ENCODE data around the gene DICER1.

Gene DICER1

GRCh38 chr14:95163132-95163531, 5.8 kb upstream of the DICER1 start:
- no peaks in the 10 kb centered on the region for H3K36me3 ChIP-seq (ENCODE audit: insufficient read depth, low read length)
- no peak overlapping the region for H2AFZ ChIP-seq (ENCODE audit: low read length)
- no peaks in the 10 kb centered on the region for H3K9me2 ChIP-seq (replicated peaks; ENCODE audit: low read depth, low read length)
- H3K9me3 ChIP-seq (ENCODE audit: insufficient read depth, low read depth, low read length), result peaks cover 3% of the 10 kb centered on the region; the same call in 1 of the 2 replicates
- H3K4me2 ChIP-seq (ENCODE audit: low read depth, low read length, poor library complexity, severe bottlenecking), result no peak overlapping the region
- no peaks in the 10 kb centered on the region for H4K20me1 ChIP-seq (ENCODE audit: insufficient read depth, low read length, poor library complexity, severe bottlenecking)
- peaks cover 5% of the 10 kb centered on the region for H3K4me1 ChIP-seq (ENCODE audit: insufficient read depth, low read length, poor library complexity, severe bottlenecking)
- H3K27me3 ChIP-seq (ENCODE audit: insufficient read depth, low read length, poor library complexity, severe bottlenecking), result no peaks in the 10 kb centered on the region
- TF ChIP-seq EZH2phosphoT487 (IDR thresholded peaks at IDR 0.05; ENCODE audit: borderline replicate concordance), result no peak
- TF ChIP-seq, protein P1, sequence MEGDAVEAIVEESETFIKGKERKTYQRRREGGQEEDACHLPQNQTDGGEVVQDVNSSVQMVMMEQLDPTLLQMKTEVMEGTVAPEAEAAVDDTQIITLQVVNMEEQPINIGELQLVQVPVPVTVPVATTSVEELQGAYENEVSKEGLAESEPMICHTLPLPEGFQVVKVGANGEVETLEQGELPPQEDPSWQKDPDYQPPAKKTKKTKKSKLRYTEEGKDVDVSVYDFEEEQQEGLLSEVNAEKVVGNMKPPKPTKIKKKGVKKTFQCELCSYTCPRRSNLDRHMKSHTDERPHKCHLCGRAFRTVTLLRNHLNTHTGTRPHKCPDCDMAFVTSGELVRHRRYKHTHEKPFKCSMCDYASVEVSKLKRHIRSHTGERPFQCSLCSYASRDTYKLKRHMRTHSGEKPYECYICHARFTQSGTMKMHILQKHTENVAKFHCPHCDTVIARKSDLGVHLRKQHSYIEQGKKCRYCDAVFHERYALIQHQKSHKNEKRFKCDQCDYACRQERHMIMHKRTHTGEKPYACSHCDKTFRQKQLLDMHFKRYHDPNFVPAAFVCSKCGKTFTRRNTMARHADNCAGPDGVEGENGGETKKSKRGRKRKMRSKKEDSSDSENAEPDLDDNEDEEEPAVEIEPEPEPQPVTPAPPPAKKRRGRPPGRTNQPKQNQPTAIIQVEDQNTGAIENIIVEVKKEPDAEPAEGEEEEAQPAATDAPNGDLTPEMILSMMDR (conservative IDR thresholded peaks at IDR 0.05; ENCODE audit: low read length), result no peak
- no peak overlapping the region for H3K9ac ChIP-seq (ENCODE audit: low read depth, low read length, poor library complexity, severe bottlenecking)
- no peaks in the 10 kb centered on the region for H3F3A ChIP-seq (ENCODE audit: low read depth)
- H3K4me3 ChIP-seq (ENCODE audit: low read length, poor library complexity, severe bottlenecking), result no peak overlapping the region
- H3K79me2 ChIP-seq (ENCODE audit: insufficient read depth, low read length), result peaks cover 9% of the 10 kb centered on the region

DNA sequence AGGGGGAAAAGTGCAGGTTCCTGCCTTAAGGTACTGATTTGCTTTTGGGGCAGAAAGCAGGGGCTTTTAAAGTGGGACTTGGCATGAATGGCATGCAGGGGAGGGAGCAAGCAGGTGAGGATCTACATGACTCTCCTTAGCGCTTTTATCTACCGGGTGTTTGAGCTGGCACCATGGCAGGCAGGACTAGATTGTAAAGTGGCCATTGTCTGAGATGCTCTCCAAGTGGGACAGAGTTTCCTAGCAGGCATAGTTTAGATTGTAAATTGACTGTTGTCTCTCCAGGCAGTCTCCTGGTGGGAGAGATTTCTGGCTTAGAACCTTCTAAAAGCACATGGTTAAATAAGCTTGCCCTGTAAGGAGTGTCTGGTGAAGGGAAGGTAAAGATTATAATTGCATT, 5.3 kb upstream of the DICER1 start:
- TF ChIP-seq, protein P1 (conservative IDR thresholded peaks at IDR 0.05; ENCODE audit: low read length), result no peak
- no peak for TF ChIP-seq EZH2phosphoT487 (IDR thresholded peaks at IDR 0.05; ENCODE audit: borderline replicate concordance)
- peaks cover 13% of the 10 kb centered on the region for H3K79me2 ChIP-seq (ENCODE audit: insufficient read depth, low read length)
- no peaks in the 10 kb centered on the region for H3K9me2 ChIP-seq (replicated peaks; ENCODE audit: low read depth, low read length)
- no peak overlapping the region for H2AFZ ChIP-seq (ENCODE audit: low read length)
- H3K9ac ChIP-seq (ENCODE audit: low read depth, low read length, poor library complexity, severe bottlenecking), result no peak overlapping the region
- no peaks in the 10 kb centered on the region for H3F3A ChIP-seq (ENCODE audit: low read depth)
- no peaks in the 10 kb centered on the region for H3K27me3 ChIP-seq (ENCODE audit: insufficient read depth, low read length, poor library complexity, severe bottlenecking)
- no peak overlapping the region for H3K4me2 ChIP-seq (ENCODE audit: low read depth, low read length, poor library complexity, severe bottlenecking)
- peaks cover 7% of the 10 kb centered on the region for H3K4me1 ChIP-seq (ENCODE audit: insufficient read depth, low read length, poor library complexity, severe bottlenecking)
- no peaks in the 10 kb centered on the region for H3K36me3 ChIP-seq (ENCODE audit: insufficient read depth, low read length)
- no peaks in the 10 kb centered on the region for H4K20me1 ChIP-seq (ENCODE audit: insufficient read depth, low read length, poor library complexity, severe bottlenecking)
- peaks cover 3% of the 10 kb centered on the region; the same call in 1 of the 2 replicates for H3K9me3 ChIP-seq (ENCODE audit: insufficient read depth, low read depth, low read length)
- no peak overlapping the region for H3K4me3 ChIP-seq (ENCODE audit: low read length, poor library complexity, severe bottlenecking)

GRCh38 chr14:95157048-95157326, 342 bp downstream of the DICER1 start:
- TF ChIP-seq, protein P1 (conservative IDR thresholded peaks at IDR 0.05; ENCODE audit: low read length), result no peak
- TF ChIP-seq EZH2phosphoT487 (IDR thresholded peaks at IDR 0.05; ENCODE audit: borderline replicate concordance), result no peak
- H3K27me3 ChIP-seq (ENCODE audit: insufficient read depth, low read length, poor library complexity, severe bottlenecking), result no peaks in the 10 kb centered on the region
- peaks cover 42% of the 10 kb centered on the region for H4K20me1 ChIP-seq (ENCODE audit: insufficient read depth, low read length, poor library complexity, severe bottlenecking)
- no peaks in the 10 kb centered on the region; the same call in 1 of the 2 replicates for H3F3A ChIP-seq (ENCODE audit: low read depth)
- peaks cover 65% of the 10 kb centered on the region for H3K79me2 ChIP-seq (ENCODE audit: insufficient read depth, low read length)
- H3K9me3 ChIP-seq (ENCODE audit: insufficient read depth, low read depth, low read length), result no peaks in the 10 kb centered on the region
- H3K9ac ChIP-seq (ENCODE audit: low read depth, low read length, poor library complexity, severe bottlenecking), result peak overlapping the region; percentile 97
- H3K4me1 ChIP-seq (ENCODE audit: insufficient read depth, low read length, poor library complexity, severe bottlenecking), result peaks cover 46% of the 10 kb centered on the region
- H3K9me2 ChIP-seq (replicated peaks; ENCODE audit: low read depth, low read length), result no peaks in the 10 kb centered on the region
- H3K36me3 ChIP-seq (ENCODE audit: insufficient read depth, low read length), result no peaks in the 10 kb centered on the region
- no peak overlapping the region; the same call in 1 of the 2 replicates for H2AFZ ChIP-seq (ENCODE audit: low read length)
- peak overlapping the region; percentile 99 for H3K4me3 ChIP-seq (ENCODE audit: low read length, poor library complexity, severe bottlenecking)
- no peak overlapping the region for H3K4me2 ChIP-seq (ENCODE audit: low read depth, low read length, poor library complexity, severe bottlenecking)

Data from Loucy (cell line).